Fibroblast of peridontal ligament (primary cell): ENCODE data around the gene KRTAP10-5.
"Not testable (repeated sequence)": the region's sequence is repeated elsewhere in the genome, so short reads cannot be mapped to it uniquely, and the experiment has no call there.

Experiments
- DNase-seq: peaks from one replicate; pipeline ENCODE4 v3.0.0-alpha.2; 2010; ENCODE audit errors: extremely low read depth

KRTAP10-5 gene

GRCh38 chr21:44580231-44580821 lies at the start of gene KRTAP10-5:
KRTAP10-5 (minus strand) TSS chr21:44580604; CDS start chr21:44580578, 26 bp downstream.
- DNase-seq = not testable (repeated sequence)

DNA sequence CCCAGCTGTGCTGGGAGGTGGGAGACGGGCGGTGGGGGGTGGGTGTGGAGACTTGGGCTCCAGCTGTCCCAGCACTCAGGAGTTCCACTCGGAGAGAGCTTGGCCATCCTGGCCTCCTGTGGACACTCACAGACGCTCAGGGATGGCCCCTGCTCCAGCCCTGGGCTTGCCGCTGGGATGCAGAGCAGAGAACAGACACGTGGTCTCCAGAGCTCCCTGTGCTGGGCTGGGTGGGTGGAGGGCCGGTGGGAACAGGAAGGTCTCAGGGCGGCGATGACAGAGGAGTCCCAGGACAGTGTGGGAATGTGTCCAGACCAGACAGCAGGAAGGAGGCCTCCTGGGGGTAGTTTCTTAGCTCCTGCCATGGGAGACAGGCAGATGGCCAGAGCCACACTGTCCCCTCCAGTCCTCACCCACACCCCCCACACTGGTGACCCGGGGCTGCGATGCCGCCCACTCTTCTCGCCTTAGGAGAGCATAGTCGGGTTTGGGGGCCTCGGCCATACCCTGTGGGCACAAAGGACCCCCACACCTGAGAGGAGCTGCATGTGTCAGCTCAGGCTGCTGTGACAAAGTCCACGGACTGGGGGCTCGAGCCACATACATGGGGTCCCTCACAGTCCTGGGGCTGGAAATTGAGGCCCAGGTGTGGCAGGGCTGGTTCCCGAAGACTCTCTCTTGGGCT lies 48.4 kb upstream of the KRTAP10-5 start:
- DNase-seq = no peak

DNA sequence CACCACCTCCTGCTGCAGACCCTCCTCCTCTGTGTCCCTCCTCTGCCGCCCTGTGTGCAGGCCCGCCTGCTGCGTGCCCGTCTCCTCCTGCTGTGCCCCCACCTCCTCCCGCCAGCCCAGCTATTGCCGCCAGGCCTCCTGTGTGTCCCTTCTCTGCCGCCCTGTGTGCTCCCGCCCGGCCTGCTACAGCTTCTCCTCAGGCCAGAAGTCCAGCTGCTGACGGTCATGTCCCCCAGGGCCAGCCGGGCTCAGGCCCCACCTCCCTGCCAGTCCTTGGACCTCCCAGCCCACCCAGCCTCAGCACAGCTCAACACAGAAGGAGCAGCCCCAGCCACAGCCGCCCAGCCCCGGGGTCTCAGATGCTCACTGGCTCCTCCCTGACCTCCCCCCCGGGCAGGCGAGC lies 47.4 kb upstream of the KRTAP10-5 start:
- DNase-seq = not testable (repeated sequence)

DNA sequence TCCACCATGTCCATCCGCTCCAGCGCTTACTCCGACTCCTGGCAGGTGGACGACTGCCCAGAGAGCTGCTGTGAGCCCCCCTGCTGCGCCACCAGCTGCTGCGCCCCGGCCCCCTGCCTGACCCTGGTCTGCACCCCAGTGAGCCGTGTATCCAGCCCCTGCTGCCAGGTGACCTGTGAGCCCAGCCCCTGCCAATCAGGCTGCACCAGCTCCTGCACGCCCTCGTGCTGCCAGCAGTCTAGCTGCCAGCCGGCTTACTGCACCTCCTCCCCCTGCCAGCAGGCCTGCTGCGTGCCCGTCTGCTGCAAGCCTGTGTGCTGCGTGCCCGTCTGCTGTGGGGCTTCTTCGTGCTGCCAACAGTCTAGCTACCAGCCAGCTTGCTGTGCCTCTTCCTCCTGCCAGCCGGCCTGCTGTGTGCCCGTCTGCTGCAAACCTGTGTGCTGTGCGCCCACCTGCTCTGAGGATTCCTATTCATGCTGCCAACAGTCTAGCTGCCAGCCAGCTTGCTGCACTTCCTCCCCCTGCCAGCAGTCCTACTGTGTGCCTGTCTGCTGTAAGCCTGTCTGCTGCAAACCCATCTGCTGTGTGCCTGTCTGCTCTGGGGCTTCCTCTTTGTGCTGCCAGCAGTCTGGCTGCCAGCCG lies 46.9 kb upstream of the KRTAP10-5 start:
- not testable (repeated sequence) for DNase-seq

DNA sequence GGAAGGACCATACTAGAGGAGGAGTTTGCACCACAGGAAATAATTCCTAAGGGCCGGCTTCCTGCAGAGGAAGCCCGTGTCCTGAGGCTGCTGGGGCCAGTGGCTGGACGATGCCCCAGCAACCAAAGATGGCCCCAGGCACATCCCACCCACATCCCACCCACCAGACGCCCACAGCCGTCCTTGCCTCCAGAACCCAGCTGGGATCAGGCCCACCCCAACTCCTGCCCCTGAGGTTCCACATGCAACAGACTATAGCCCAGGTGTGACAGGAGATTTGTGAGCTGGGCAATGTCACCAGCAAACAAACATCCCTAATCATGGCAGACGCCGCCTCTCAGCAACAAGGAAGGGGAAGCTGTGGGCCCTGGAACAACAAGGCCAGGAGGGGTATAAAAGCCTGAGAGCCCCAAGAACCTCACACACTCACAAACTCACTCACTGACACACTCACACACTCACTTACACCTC lies 46.3 kb upstream of the KRTAP10-5 start, which contains the start of gene KRTAP10-9:
KRTAP10-9 (plus strand) TSS at position 421 of the 471 bp plus-strand sequence. CDS start 79 bp downstream, outside the sequence.
- no peak for DNase-seq

- no peak for DNase-seq
These were observed 45.9 kb upstream of the KRTAP10-5 start for GRCh38 chr21:44626262-44626661.

GRCh38 chr21:44625756-44626155 lies 45.4 kb upstream of the KRTAP10-5 start:
- DNase-seq = no peak

GRCh38 chr21:44623575-44623974 lies 43.2 kb upstream of the KRTAP10-5 start:
- DNase-seq = no peak

DNA sequence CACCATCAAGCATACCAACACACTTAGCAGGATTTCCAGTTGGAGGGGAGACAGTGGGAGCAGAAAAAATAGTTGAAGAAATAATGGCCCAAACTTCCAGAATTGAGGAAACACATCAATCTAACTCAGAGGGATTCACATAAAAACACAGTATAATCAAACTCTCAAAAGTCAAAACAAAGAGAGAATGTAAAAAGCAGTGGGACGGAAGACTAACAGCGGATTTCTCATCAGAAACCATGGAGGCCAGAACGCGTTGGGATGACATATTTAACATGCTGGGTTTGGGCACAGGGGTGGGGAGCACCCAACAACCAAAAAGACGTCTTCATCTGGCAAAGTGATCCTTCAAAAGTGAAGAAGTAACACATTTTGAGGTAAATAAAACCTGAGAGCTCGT lies 39.5 kb upstream of the KRTAP10-5 start:
- no peak for DNase-seq

DNA sequence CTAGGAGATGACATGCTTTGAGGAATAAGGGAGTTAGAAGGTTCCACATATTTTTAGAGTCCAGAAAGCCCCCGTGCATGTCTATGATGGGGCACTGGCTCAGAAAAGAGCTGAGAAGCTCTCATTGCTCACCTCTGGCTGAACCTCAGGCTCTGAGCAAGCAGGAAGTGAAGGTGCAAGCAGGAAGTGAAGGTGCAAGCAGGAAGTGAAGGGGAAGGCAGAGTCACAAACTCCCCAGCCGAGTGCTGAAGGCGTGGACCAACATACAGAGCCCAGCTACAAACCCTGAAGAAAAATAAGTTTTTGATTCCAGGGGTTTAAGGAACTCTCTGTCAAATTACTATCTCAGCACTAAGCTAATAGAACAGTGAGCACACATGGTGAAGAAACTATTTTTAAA lies 38.5 kb upstream of the KRTAP10-5 start:
- no peak for DNase-seq

DNA sequence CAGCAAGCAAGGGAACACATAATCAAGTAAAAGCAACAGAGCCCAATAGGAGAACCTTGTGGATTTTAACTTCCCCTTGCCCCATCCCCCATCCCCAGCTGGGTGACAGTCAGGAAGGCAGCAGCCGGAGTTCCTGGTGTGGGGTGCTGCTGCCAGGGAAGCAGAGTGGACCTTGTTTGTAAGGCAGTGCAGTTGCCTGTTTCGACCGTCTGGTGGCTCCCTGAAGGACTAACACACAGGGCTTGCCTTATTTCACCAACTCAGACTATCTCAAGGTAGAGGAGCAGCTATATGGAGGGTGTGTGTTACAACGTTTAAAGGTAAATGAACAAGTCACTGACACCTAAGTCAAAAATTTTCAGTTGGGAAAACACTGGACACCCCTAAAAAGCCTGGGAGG lies 38.1 kb upstream of the KRTAP10-5 start:
- no peak for DNase-seq

DNA sequence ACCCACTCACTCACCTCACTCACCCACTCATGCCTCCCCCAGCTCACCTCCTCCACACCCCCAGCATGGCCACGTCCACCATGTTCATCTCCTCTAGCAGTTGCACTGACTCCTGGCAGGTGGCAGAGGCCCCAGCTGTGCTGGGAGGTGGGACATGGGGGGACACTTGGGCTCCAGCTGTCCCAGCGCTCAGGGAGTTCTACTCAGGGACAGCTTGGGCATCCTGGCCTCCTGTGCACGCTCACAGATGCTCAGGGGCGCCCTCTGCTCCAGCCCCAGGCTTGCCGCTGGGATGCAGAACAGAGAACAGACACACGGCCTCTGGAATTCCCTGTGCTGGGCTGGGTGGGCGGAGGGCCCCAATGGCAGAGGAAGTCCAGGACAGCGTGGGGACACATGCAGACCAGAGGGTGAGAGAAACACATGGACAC lies 36.7 kb upstream of the KRTAP10-5 start:
- no peak for DNase-seq

- no peak for DNase-seq
These were observed 36.2 kb upstream of the KRTAP10-5 start for GRCh38 chr21:44616591-44616926.

DNA sequence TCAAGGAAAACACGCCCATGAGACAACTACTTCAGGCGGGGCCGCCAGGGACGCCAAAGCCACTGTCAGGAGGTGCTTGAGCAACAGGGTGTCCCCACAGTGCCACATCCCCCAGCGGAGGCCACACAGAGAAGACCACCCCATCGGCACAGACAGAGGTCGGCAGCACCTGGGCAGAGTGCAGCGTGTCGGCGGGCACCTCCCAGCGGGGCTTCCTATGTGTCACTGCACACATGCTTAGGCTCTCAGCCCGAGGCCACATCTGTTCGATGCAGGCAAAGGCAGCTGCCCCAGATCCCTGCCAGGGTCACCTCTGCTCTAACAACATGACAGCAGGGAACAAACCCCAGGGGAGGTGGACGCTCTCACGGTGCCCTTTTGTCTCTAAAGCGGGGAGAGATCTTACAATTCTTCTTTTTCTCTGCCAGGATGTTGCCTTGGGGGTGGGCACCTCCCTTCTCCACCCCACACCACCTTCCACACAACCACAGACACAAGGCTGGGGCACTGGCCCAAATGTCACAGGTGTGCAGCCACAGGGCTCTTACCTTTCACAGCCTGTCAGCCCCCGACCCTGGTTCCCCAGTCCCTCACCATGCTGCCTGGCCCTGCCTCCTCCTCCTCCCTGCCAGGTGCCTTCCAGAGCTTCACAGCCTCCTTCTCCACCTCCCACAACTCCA lies 35.6 kb upstream of the KRTAP10-5 start:
- no peak for DNase-seq

DNA sequence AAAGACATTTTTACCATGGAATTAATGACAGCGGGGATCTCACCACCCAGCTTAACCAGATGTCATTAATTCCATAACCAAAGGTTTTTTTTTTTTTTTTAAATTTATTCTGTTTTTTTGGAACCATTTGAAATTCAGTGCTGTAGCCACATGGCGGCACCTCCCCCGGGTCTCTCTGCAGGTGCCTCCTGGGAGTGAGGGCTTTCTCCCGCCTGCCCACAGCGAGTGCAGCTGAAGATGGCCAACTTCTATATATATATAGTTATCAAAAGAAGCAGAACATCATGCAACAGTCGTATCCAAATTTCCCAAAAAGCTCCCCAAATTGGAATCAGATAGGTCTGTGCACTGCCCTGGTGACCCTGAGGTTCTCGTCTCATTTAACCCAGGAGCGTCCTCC lies 35.1 kb upstream of the KRTAP10-5 start:
- no peak for DNase-seq

DNA sequence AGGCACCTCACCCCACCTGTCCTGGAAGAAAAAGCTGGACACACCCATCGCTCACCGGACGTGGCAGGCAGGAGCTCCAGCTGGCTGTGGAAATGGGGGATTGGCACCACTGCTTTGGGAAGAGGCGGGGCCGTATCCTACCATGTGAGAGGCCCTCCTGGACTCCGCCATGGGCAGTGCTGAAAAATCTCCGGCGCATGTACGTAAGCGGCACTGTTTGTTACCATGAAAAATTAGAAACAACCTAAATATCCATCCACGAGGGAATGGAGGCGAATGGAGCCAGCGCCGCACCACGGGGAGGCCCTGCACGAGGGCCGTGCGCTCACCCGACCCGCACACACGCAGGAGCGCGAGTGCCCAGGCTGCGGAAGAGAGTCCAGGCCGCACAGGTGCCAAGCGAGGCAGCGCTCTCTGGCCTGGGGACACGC lies 34.6 kb upstream of the KRTAP10-5 start:
- no peak for DNase-seq

- no peak for DNase-seq
These were observed 33.8 kb upstream of the KRTAP10-5 start for GRCh38 chr21:44614161-44614631.

- no peak for DNase-seq
These were observed 33.2 kb upstream of the KRTAP10-5 start for GRCh38 chr21:44613386-44614155.

DNA sequence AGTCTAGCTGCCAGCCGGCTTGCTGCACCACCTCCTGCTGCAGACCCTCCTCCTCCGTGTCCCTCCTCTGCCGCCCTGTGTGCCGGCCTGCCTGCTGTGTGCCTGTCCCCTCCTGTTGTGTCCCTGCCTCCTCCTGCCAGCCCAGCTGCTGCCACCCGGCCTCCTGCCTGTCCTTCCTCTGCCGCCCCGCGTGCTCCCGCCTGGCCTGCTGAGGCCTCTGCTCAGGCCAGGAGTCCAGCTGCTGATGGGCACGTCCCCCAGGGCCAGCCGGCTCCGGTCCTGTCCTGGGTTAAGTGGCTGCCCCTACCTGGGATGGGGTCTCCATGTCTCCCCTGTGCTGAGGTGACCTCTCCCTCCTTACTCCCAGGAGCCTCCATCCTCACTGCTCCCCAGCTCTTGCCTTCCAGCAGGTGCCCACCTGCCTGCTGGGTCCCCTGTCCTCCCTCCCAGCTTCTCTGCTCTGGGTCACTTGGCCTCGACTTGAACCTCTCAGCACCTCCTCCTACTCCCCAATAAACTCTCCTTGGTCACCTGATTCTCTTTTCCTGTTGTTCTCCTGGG lies 32.3 kb upstream of the KRTAP10-5 start:
- DNase-seq = no peak

DNA sequence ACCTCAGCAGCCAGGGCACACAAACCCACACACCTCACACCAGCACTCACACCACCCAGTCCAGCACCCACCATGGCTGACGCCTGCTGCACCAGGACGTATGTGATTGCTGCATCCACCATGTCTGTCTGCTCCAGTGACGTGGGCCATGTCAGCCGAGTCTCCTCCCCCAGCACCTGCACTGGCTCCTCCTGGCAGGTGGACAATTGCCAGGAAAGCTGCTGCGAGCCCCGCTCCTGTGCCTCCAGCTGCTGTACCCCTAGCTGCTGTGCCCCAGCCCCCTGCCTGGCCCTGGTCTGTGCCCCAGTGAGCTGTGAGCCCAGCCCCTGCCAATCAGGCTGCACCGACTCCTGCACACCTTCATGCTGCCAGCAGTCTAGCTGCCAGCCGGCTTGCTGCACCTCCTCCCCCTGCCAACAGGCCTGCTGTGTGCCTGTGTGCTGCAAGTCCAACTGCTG lies 31.7 kb upstream of the KRTAP10-5 start, which contains the start of gene KRTAP10-8:
KRTAP10-8 (plus strand) TSS at position 51 of the 458 bp plus-strand sequence; CDS start at position 73, 22 bp downstream.
- no peak for DNase-seq

GRCh38 chr21:44611551-44611950 lies 31.1 kb upstream of the KRTAP10-5 start:
- no peak for DNase-seq
